ENCODE measurements around the gene TEAD3. TPM values are rescaled to one million over a fixed set of nuclear protein-coding genes. Genes with fewer than 3 reads are reported as not detected.

The TEAD3 gene
- total and polyA plus RNA-seq, 4 donors = 1.8 to 8.7 (median 6.8) TPM

DNA sequence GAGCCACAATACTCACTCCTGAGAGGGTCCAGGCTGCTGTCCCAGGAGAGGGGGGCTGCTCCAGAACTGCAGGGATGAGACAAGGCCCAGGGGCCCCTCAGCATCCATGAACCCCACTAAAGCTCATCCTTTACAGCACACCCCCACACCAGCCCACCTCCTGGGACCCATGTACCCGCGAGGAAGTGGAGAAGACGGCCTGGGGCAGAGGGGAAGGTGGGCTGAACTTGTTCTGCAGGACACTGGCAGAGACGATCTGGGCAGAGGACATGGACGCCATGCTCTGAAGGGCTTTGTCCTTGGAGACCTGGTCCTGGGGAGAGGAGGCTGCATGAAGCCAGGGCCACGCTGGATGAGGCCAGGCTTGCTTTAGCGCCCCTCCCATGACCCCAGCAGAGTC is 18.6 kb downstream of the TEAD3 start:
- 87% methylated on average over 7 of the region's 7 CpGs for WGBS (ENCODE audit: insufficient coverage)

DNA sequence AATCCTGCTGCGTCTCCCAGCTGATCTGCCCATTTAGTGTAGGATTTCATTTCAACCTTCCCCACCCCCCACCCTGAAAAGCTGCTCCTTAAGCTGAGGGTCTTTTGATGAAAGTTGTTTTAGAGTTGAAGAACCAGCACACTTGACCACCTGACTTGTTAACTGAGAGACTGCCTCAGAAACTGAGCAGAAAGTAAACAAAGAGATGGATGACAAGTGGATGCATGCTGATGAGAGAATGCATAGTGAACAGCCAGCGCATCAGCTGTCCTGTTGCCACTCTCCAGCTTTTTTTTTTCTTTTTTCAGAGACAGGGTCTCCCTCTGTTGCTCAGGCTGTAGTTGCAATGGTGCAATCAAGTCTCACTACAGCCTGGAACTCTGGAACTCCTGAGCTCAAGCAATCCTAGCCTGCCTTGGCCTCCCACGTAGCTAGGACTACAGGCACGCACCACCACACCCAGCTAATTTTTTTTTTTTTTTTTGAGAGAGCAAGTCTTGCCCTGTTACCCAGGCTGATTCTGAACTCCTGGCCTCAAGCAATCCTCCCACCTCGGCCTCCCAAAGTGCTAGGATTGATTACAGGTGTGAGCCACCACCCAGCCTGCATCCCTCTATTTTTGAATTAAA is 19.2 kb downstream of the TEAD3 start:
- no peak for DNase-seq (ENCODE audit: low read depth in 4 of 6, low spot score in 6 of 6)
- H3K4me3 ChIP-seq (ENCODE audit: low read depth, low read length) = no peak overlapping the region
- H3K9me3 ChIP-seq (ENCODE audit: control insufficient read depth, insufficient read depth, low read length) = no peaks in the 10 kb centered on the region
- peaks cover 6% of the 10 kb centered on the region for H3K4me1 ChIP-seq (ENCODE audit: control insufficient read depth, insufficient read depth, low read length)
- H3K36me3 ChIP-seq (ENCODE audit: control insufficient read depth, insufficient read depth, low read length) = peaks cover 46% of the 10 kb centered on the region
- H3K27me3 ChIP-seq (ENCODE audit: control insufficient read depth, insufficient read depth, low read length) = no peaks in the 10 kb centered on the region
- no peak overlapping the region for H3K27ac ChIP-seq (ENCODE audit: low read depth, low read length)
- 90% methylated on average over 3 of the region's 5 CpGs for WGBS (ENCODE audit: insufficient coverage)

More for the DNA sequence above, 18.6 kb downstream of the TEAD3 start:
- no peak for DNase-seq (ENCODE audit: low read depth in 4 of 6, low spot score in 6 of 6)
- Histone ChIP-seq H3K4me1 (ENCODE audit: control insufficient read depth, insufficient read depth, low read length) (peaks cover 4% of the 10 kb centered on the region), H3K4me3 (ENCODE audit: low read depth, low read length) (no peak overlapping the region), H3K27ac (ENCODE audit: low read depth, low read length) (no peak overlapping the region), H3K27me3 (ENCODE audit: control insufficient read depth, insufficient read depth, low read length) (no peaks in the 10 kb centered on the region), H3K9me3 (ENCODE audit: control insufficient read depth, insufficient read depth, low read length) (no peaks in the 10 kb centered on the region), H3K36me3 (ENCODE audit: control insufficient read depth, insufficient read depth, low read length) (peaks cover 40% of the 10 kb centered on the region)

GRCh38 chr6:35477028-35477427 is 19.9 kb downstream of the TEAD3 start:
- WGBS (ENCODE audit: insufficient coverage) = 92% methylated on average over 2 of the region's 8 CpGs
- Histone ChIP-seq H3K27me3 (ENCODE audit: control insufficient read depth, insufficient read depth, low read length) (no peaks in the 10 kb centered on the region), H3K27ac (ENCODE audit: low read depth, low read length) (no peak overlapping the region), H3K9me3 (ENCODE audit: control insufficient read depth, insufficient read depth, low read length) (no peaks in the 10 kb centered on the region), H3K4me1 (ENCODE audit: control insufficient read depth, insufficient read depth, low read length) (peaks cover 9% of the 10 kb centered on the region), H3K36me3 (ENCODE audit: control insufficient read depth, insufficient read depth, low read length) (peaks cover 49% of the 10 kb centered on the region), H3K4me3 (ENCODE audit: low read depth, low read length) (no peak overlapping the region)
- DNase-seq (ENCODE audit: low read depth in 4 of 6, low spot score in 6 of 6) = no peak

DNA sequence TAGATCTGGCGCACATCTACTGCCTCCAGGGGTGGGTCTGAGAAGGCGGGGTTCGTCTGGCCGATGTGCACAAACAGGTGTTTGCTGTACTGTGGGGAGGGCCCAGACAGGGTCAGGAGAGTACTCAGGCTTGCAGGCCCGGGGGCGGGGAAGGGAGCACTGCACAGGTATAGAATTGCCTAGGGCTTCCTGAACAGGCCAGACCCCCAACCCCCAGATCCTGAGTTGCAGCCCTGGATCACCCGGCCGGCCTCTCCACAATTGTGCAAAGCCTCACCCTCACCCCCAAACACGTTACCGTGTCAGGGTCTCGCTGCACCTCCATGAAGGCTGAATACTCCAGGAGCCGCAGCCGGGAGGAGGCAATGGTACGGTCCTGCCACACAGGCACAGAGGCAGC is 20.9 kb downstream of the TEAD3 start:
- no peak for DNase-seq (ENCODE audit: low read depth in 4 of 6, low spot score in 6 of 6)
- H3K27me3 ChIP-seq (ENCODE audit: control insufficient read depth, insufficient read depth, low read length) = no peaks in the 10 kb centered on the region
- 88% methylated on average over 14 of the region's 14 CpGs for WGBS (ENCODE audit: insufficient coverage)
- no peak overlapping the region for H3K27ac ChIP-seq (ENCODE audit: low read depth, low read length)
- no peak overlapping the region for H3K4me3 ChIP-seq (ENCODE audit: low read depth, low read length)
- peaks cover 58% of the 10 kb centered on the region for H3K36me3 ChIP-seq (ENCODE audit: control insufficient read depth, insufficient read depth, low read length)
- no peaks in the 10 kb centered on the region for H3K9me3 ChIP-seq (ENCODE audit: control insufficient read depth, insufficient read depth, low read length)
- peaks cover 9% of the 10 kb centered on the region for H3K4me1 ChIP-seq (ENCODE audit: control insufficient read depth, insufficient read depth, low read length)

- Histone ChIP-seq H3K4me1 (ENCODE audit: control insufficient read depth, insufficient read depth, low read length) (peaks cover 10% of the 10 kb centered on the region), H3K4me3 (ENCODE audit: low read depth, low read length) (no peak overlapping the region), H3K27me3 (ENCODE audit: control insufficient read depth, insufficient read depth, low read length) (no peaks in the 10 kb centered on the region), H3K36me3 (ENCODE audit: control insufficient read depth, insufficient read depth, low read length) (peaks cover 59% of the 10 kb centered on the region), H3K9me3 (ENCODE audit: control insufficient read depth, insufficient read depth, low read length) (no peaks in the 10 kb centered on the region), H3K27ac (ENCODE audit: low read depth, low read length) (no peak overlapping the region)
- DNase-seq (ENCODE audit: low read depth in 4 of 6, low spot score in 6 of 6) = no peak
- WGBS (ENCODE audit: insufficient coverage) = 100% methylated on average over 2 of the region's 4 CpGs
Measured at GRCh38 chr6:35475573-35475972, 21.3 kb downstream of the TEAD3 start.

DNA sequence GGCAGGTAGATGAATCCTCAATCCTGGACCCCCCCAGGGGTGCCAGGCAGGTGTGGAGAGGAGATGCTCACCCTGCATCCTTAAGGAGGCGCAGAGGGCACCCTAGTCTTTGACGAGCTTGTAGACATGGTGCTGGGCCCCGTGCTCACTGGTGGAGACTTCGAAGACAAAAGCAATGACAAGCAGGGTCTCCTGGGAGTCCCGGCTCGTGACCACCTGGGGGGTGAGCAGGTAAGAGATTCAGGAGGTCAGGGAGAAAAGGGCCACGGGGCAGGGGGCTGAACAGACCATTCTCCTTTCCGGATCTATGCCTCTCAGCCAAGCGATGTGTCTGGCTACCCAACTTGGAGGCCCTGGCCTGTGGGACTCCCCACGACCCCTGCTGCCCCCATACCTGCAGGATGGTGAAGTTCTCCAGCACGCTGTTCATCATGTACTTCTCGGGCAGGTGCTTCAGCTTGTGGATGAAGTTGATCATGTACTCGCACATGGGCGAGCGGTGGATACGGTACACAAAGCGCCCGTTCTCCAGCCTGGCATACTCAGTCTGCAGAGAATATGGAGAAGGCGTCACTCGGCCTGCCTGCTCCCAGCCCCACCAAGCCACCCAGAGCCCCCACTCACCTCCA is 21.8 kb downstream of the TEAD3 start:
- Histone ChIP-seq H3K27me3 (ENCODE audit: control insufficient read depth, insufficient read depth, low read length) (no peaks in the 10 kb centered on the region), H3K27ac (ENCODE audit: low read depth, low read length) (no peak overlapping the region), H3K4me3 (ENCODE audit: low read depth, low read length) (no peak overlapping the region), H3K4me1 (ENCODE audit: control insufficient read depth, insufficient read depth, low read length) (peaks cover 15% of the 10 kb centered on the region), H3K36me3 (ENCODE audit: control insufficient read depth, insufficient read depth, low read length) (peaks cover 57% of the 10 kb centered on the region), H3K9me3 (ENCODE audit: control insufficient read depth, insufficient read depth, low read length) (no peaks in the 10 kb centered on the region)
- 89% methylated on average over 16 of the region's 20 CpGs for WGBS (ENCODE audit: insufficient coverage)
- DNase-seq (ENCODE audit: low read depth in 4 of 6, low spot score in 6 of 6) = no peak

GRCh38 chr6:35474131-35474941 is 22.5 kb downstream of the TEAD3 start:
- Histone ChIP-seq H3K27ac (ENCODE audit: low read depth, low read length) (no peak overlapping the region), H3K4me1 (ENCODE audit: control insufficient read depth, insufficient read depth, low read length) (peaks cover 21% of the 10 kb centered on the region), H3K36me3 (ENCODE audit: control insufficient read depth, insufficient read depth, low read length) (peaks cover 50% of the 10 kb centered on the region), H3K4me3 (ENCODE audit: low read depth, low read length) (no peak overlapping the region), H3K27me3 (ENCODE audit: control insufficient read depth, insufficient read depth, low read length) (no peaks in the 10 kb centered on the region), H3K9me3 (ENCODE audit: control insufficient read depth, insufficient read depth, low read length) (no peaks in the 10 kb centered on the region)
- WGBS (ENCODE audit: insufficient coverage) = 83% methylated on average over 7 of the region's 14 CpGs
- no peak for DNase-seq (ENCODE audit: low read depth in 4 of 6, low spot score in 6 of 6)

DNA sequence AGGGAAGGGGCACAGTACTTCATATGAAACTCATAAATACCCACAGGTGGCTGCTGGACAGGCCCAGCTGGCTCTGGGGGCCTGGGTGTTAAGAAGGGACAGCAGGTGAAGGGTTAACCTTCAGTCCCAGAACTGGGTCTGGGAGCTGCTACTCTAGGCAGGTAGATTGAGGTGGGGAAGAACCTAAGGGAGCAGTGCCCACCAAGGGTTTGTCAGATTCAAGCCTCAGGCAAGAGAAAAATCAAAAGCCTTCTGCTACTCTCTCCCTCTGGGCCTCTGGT is 23.1 kb downstream of the TEAD3 start:
- Histone ChIP-seq H3K27ac (ENCODE audit: low read depth, low read length) (no peak overlapping the region), H3K27me3 (ENCODE audit: control insufficient read depth, insufficient read depth, low read length) (no peaks in the 10 kb centered on the region), H3K36me3 (ENCODE audit: control insufficient read depth, insufficient read depth, low read length) (peaks cover 52% of the 10 kb centered on the region), H3K4me3 (ENCODE audit: low read depth, low read length) (no peak overlapping the region), H3K9me3 (ENCODE audit: control insufficient read depth, insufficient read depth, low read length) (no peaks in the 10 kb centered on the region), H3K4me1 (ENCODE audit: control insufficient read depth, insufficient read depth, low read length) (peaks cover 27% of the 10 kb centered on the region)
- no peak for DNase-seq (ENCODE audit: low read depth in 4 of 6, low spot score in 6 of 6)

DNA sequence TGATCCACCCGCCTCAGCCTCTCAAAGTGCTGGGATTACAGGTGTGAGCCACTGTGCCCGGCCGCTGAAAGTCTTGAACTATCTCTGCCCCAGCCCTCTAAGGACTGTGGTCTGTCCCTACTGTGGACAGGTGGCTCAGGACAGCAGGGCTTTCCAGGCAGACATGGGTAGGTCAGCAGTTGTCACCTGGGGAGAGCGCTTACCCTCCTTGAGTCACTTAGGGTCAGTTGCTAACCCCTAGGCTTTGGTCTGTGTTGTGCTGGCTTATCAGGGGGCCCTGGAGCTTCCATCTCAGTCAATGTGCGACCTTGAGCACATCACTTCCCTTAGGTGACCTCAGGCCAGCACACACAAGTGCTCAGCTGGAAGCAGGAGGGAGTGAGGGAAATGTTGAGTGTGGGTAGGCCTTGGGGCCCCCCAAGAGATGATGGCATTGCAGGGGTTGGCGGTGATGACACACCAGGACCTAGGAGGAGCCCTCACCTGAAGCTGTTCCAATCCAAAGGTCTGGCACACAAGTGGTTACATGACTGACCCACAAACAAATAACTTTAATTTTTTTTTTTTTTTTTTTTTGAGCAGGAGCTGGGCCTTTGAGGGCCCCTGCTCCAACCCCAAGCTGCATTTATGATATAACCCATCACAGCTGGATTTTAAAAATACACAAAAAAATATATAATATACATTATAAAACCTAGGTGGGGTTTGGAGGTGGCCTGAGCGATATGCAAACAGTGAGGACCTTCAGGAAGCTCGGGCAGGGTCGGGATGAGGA is 23.6 kb downstream of the TEAD3 start:
- Histone ChIP-seq H3K27me3 (ENCODE audit: control insufficient read depth, insufficient read depth, low read length) (no peaks in the 10 kb centered on the region), H3K4me3 (ENCODE audit: low read depth, low read length) (no peak overlapping the region), H3K27ac (ENCODE audit: low read depth, low read length) (no peak overlapping the region), H3K9me3 (ENCODE audit: control insufficient read depth, insufficient read depth, low read length) (no peaks in the 10 kb centered on the region), H3K36me3 (ENCODE audit: control insufficient read depth, insufficient read depth, low read length) (peaks cover 53% of the 10 kb centered on the region), H3K4me1 (ENCODE audit: control insufficient read depth, insufficient read depth, low read length) (peaks cover 32% of the 10 kb centered on the region)
- no peak for DNase-seq (ENCODE audit: low read depth in 4 of 6, low spot score in 6 of 6)
- 90% methylated on average over 5 of the region's 9 CpGs for WGBS (ENCODE audit: insufficient coverage)
